HCT116 (cell line): Measurements from ENCODE around the gene SYT7. TPM values are rescaled to one million over a fixed set of nuclear protein-coding genes. Genes with fewer than 3 reads are reported as not detected.
A peak's percentile ranks its signal among the peaks of the same experiment; 100 is the strongest.

Experiments
- ATAC-seq: fragments of 200-7000 bp; cut with Tn5 transposase; 2 replicates; pipeline ENCODE4 v1.9.1; 2020; ENCODE audit warnings: mild to moderate bottlenecking, moderate library complexity
- BruUV-seq: library from RNA; stranded (reverse); fragments of 400-500 nt; replicated peaks from 2 replicates; lab custom pipeline; 2021; lab: Mats Ljungman, UMichigan
- CTCF ChIA-PET: fragments of 300-600 bp; sonication (Branson Sonifier 250); formaldehyde crosslinking; loops from one replicate; lab custom pipeline; 2021; ENCODE audit warnings: antibody characterized with exemption; lab: Charles Lee
- POLR2A ChIA-PET: fragments of 300-600, 350-600 bp; sonication (Branson Sonifier 250); formaldehyde crosslinking; loops from one replicate; lab custom pipeline; 2021; ENCODE audit warnings: antibody characterized with exemption; lab: Charles Lee
- RAD21 ChIA-PET, 2 experiments: fragments of 300-600 bp; sonication (Branson Sonifier 250); formaldehyde crosslinking; loops; one replicate each; lab custom pipeline; 2023; ENCODE audit warnings: low total read pairs in 2 of 2; ENCODE audit not compliant: uncharacterized antibody in 2 of 2, unreplicated experiment in 2 of 2, low non-redundant PET in 1 of 2; lab: Charles Lee
- DNase-seq: peaks from one replicate; pipeline ENCODE4 v3.0.0-alpha.2; 2010; ENCODE audit warnings: low read depth, low spot score
- H2AFZ ChIP-seq: fragments of 200-600 bp; shearing (Covaris generic), sonication (generic); 2 replicates; pipeline ENCODE4 v1.6.1; 2017; ENCODE audit warnings: low read depth, mixed run types, mixed read lengths, antibody characterized with exemption, low read length; ENCODE audit not compliant: poor library complexity, severe bottlenecking
- H3K27ac ChIP-seq: 2 replicates; pipeline ENCODE4 v1.5.1; 2012; ENCODE audit warnings: low read depth, low read length
- H3K27me3 ChIP-seq: fragments of 200-600 bp; sonication (generic); 2 replicates; pipeline ENCODE4 v1.6.1; 2016; ENCODE audit warnings: mixed run types, low read length, mixed read lengths; ENCODE audit not compliant: insufficient read depth
- H3K36me3 ChIP-seq, 2 experiments: fragments of 200-500 bp in 1 of 2; fragments of 200-600 bp in 1 of 2; sonication (Bioruptor generic) in 1 of 2; sonication (generic) in 1 of 2; 2 replicates each; pipeline versions ENCODE4 v1.5.1 to v1.6.1; 2014 to 2016; ENCODE audit warnings: low read length in 2 of 2, inconsistent platforms in 1 of 2, mixed read lengths in 1 of 2, mixed run types in 1 of 2; ENCODE audit not compliant: insufficient read depth in 2 of 2, control insufficient read depth in 1 of 2
- H3K4me1 ChIP-seq, 2 experiments: fragments of 200-600 bp in 1 of 2; sonication (generic) in 1 of 2; 2 replicates each; pipeline versions ENCODE4 v1.5.1 to v1.6.1; 2012 to 2017; ENCODE audit warnings: low read length in 2 of 2, inconsistent platforms in 1 of 2, mild to moderate bottlenecking in 1 of 2, mixed read lengths in 1 of 2, mixed run types in 1 of 2, moderate library complexity in 1 of 2; ENCODE audit not compliant: insufficient read depth in 2 of 2, control insufficient read depth in 1 of 2
- H3K4me2 ChIP-seq: fragments of 200-600 bp; sonication (generic); 2 replicates; pipeline ENCODE4 v1.6.1; 2017; ENCODE audit warnings: mixed run types, low read length, mixed read lengths
- H3K4me3 ChIP-seq, 2 experiments: fragments of 200-600 bp in 1 of 2; sonication (generic) in 1 of 2; replicated peaks in 1 of 2; 2 replicates each; pipeline ENCODE4 v1.5.1; 2011 to 2016; ENCODE audit warnings: low read length in 2 of 2, control low read depth in 1 of 2, low read depth in 1 of 2, mild to moderate bottlenecking in 1 of 2, mixed read lengths in 1 of 2, mixed run types in 1 of 2
- H3K79me2 ChIP-seq: fragments of 200-600 bp; sonication (generic); 2 replicates; pipeline ENCODE4 v1.6.1; 2017; ENCODE audit warnings: mild to moderate bottlenecking, mixed run types, low read length, moderate library complexity, mixed read lengths; ENCODE audit not compliant: insufficient read depth
- H3K9ac ChIP-seq: fragments of 200-600 bp; sonication (generic); 2 replicates; pipeline ENCODE4 v1.6.1; 2016; ENCODE audit warnings: low read length, mixed read lengths
- H3K9me2 ChIP-seq: fragments of 200-600 bp; sonication (generic), shearing (Covaris generic); 2 replicates; pipeline ENCODE4 v1.6.1; 2017; ENCODE audit warnings: mixed run types, mild to moderate bottlenecking, moderate library complexity; ENCODE audit not compliant: insufficient read depth
- H3K9me3 ChIP-seq, 2 experiments: fragments of 200-500 bp in 1 of 2; fragments of 200-600 bp in 1 of 2; sonication (Bioruptor generic) in 1 of 2; sonication (generic) in 1 of 2; 2 replicates each; pipeline ENCODE4 v1.6.1; 2014 to 2017; ENCODE audit warnings: low read length in 2 of 2, mixed read lengths in 2 of 2, inconsistent platforms in 1 of 2, low read depth in 1 of 2, mild to moderate bottlenecking in 1 of 2, mixed run types in 1 of 2, moderate library complexity in 1 of 2; ENCODE audit not compliant: control insufficient read depth in 1 of 2, insufficient read depth in 1 of 2
- H4K20me1 ChIP-seq: fragments of 200-600 bp; sonication (generic), shearing (Covaris generic); 2 replicates; pipeline ENCODE4 v1.6.1; 2017; ENCODE audit warnings: mixed run types, mild to moderate bottlenecking, moderate library complexity; ENCODE audit not compliant: insufficient read depth
- CBX3 ChIP-seq: IDR thresholded peaks from 2 replicates; pipeline ENCODE4 v1.6.1; 2012; ENCODE audit warnings: low read depth
- CTCF ChIP-seq, 3 experiments: fragments of 200-600 bp in 1 of 3; sonication (generic) in 1 of 3; IDR thresholded peaks in 2 of 3; conservative IDR thresholded peaks in 1 of 3; 2 replicates each; pipeline ENCODE4 v1.5.1; 2012 to 2017; ENCODE audit warnings: low read depth in 2 of 3, low read length in 2 of 3, antibody characterized with exemption in 1 of 3, borderline replicate concordance in 1 of 3, control low read depth in 1 of 3, mild to moderate bottlenecking in 1 of 3, mixed read lengths in 1 of 3, mixed run types in 1 of 3, moderate library complexity in 1 of 3; ENCODE audit not compliant: insufficient read depth in 1 of 3
- POLR2A ChIP-seq: IDR thresholded peaks from 2 replicates; pipeline ENCODE4 v1.7.0; 2011; ENCODE audit warnings: borderline replicate concordance; ENCODE audit not compliant: insufficient read depth, insufficient read length; ENCODE audit errors: extremely low read depth
- RAD21 ChIP-seq: IDR thresholded peaks from 2 replicates; pipeline ENCODE4 v1.6.1; 2012; ENCODE audit warnings: low read depth, mild to moderate bottlenecking
- YY1 ChIP-seq: IDR thresholded peaks from 2 replicates; pipeline ENCODE4 v1.6.1; 2011; ENCODE audit warnings: low read length, low read depth, moderate library complexity, mild to moderate bottlenecking; ENCODE audit not compliant: insufficient replicate concordance; ENCODE audit errors: extremely low read depth
- ZNF274 ChIP-seq: fragments of 200-500 bp; sonication (Bioruptor generic); IDR thresholded peaks from 2 replicates; pipeline ENCODE4 v1.6.1; 2014; ENCODE audit warnings: mild to moderate bottlenecking, low read depth, low read length, inconsistent platforms
- intact Hi-C: fragments of 100-400 bp; cut with micrococcal nuclease; formaldehyde crosslinking; loops from 2 replicates; pipeline ENCODE4 v1.10.0; 2022
- total RNA-seq: library from RNA; stranded (reverse); gene quantifications from one replicate; pipeline ENCODE4 v1.2.1, GENCODE V29; 2021; ENCODE audit not compliant: unreplicated experiment

Gene SYT7
- total RNA-seq, 1 experiment from 2014 or later: 27.4 TPM

- ChIA-PET POLR2A (no interaction called here), CTCF (interaction anchor here (0.7 to 3.3 kb wide), 12 partner anchors 9 to 256 kb away, joined by 3 to 21 read pairs (median 4); no protein-coding TSS in a partner anchor)
- no peak for DNase-seq
Observed at GRCh38 chr11:61477727-61478148, 103.1 kb downstream of the SYT7 start.

More at GRCh38 chr11:61477727-61478148, 103.1 kb downstream of the SYT7 start:
- H3K4me2 ChIP-seq: no peak overlapping the region
- H3K27me3 ChIP-seq: no peaks in the 10 kb centered on the region
- no peaks in the 10 kb centered on the region for H3K36me3 ChIP-seq
- no peak overlapping the region for H3K9ac ChIP-seq
- no peaks in the 10 kb centered on the region for H3K9me2 ChIP-seq
- no peak overlapping the region for H3K4me3 ChIP-seq
- no TSS peak for BruUV-seq
- intact Hi-C loops: loop anchor here (1.0 kb wide), 2 partner anchors 40 to 151 kb away; no protein-coding TSS in a partner anchor
- no peak overlapping the region for H3K27ac ChIP-seq
- H3K4me1 ChIP-seq: 0 out of 4 replicates have a peak, but pooled peaks cover 0 to 3% of the 10 kb centered on the region in 2 experiments
- no peaks in the 10 kb centered on the region for H3K9me3 ChIP-seq
- H4K20me1 ChIP-seq: no peaks in the 10 kb centered on the region
- TF ChIP-seq RAD21: peak; percentile 94
- no peak for TF ChIP-seq CBX3
- TF ChIP-seq CTCF (IDR thresholded peaks at IDR 0.05 in 2 of 3, conservative IDR thresholded peaks at IDR 0.05 in 1 of 3; ENCODE audit: borderline replicate concordance in 1 of 3, insufficient read depth in 1 of 3, low read depth in 2 of 3, low read length in 2 of 3): peak; percentile 87 to 93 (median 90)
- TF ChIP-seq POLR2A: no peak
- peak; percentile 25 for TF ChIP-seq YY1
- no peak for TF ChIP-seq ZNF274
- H3K79me2 ChIP-seq: no peaks in the 10 kb centered on the region
- ATAC-seq: peak; percentile 54
- H2AFZ ChIP-seq: no peak overlapping the region
- RAD21 ChIA-PET: interaction anchor here in 1 of 2 experiments (0.9 kb wide), 1 partner anchor 39 kb away, joined by 3 read pairs; no protein-coding TSS in a partner anchor
